H9 (cell line): ENCODE data around the gene GNAS. TPM values are rescaled to one million over a fixed set of nuclear protein-coding genes. Genes with fewer than 3 reads are reported as not detected.

Experiments used
- DNase-seq: peaks from one replicate; pipeline ENCODE4 v3.0.0-alpha.2; 2017
- H2AFZ ChIP-seq: one replicate; pipeline ENCODE4 v1.6.1; 2013; ENCODE audit warnings: mild to moderate bottlenecking, low read length, control low read depth, moderate library complexity
- H2AK5ac ChIP-seq: 2 replicates; pipeline ENCODE4 v1.6.1; 2013; ENCODE audit warnings: low read length, control low read depth, mixed read lengths; ENCODE audit not compliant: insufficient read length
- H2BK120ac ChIP-seq: one replicate; pipeline ENCODE4 v1.6.1; 2013; ENCODE audit warnings: low read depth, mild to moderate bottlenecking, low read length, control low read depth, inconsistent platforms; ENCODE audit not compliant: poor library complexity, severe bottlenecking
- H2BK12ac ChIP-seq: 2 replicates; pipeline ENCODE4 v1.6.1; 2013; ENCODE audit warnings: low read length, control low read depth, mixed read lengths, low read depth; ENCODE audit not compliant: insufficient read length
- H2BK15ac ChIP-seq: 2 replicates; pipeline ENCODE4 v1.6.1; 2013; ENCODE audit warnings: low read depth, low read length, control low read depth
- H2BK20ac ChIP-seq: one replicate; pipeline ENCODE4 v1.6.1; 2013; ENCODE audit warnings: low read depth, mild to moderate bottlenecking, low read length, control low read depth, inconsistent platforms; ENCODE audit not compliant: poor library complexity, severe bottlenecking
- H2BK5ac ChIP-seq: 2 replicates; pipeline ENCODE4 v1.6.1; 2013; ENCODE audit warnings: low read length, control low read depth, mixed read lengths; ENCODE audit not compliant: insufficient read length
- H3K14ac ChIP-seq: 2 replicates; pipeline ENCODE4 v1.6.1; 2013; ENCODE audit warnings: low read length, control low read depth; ENCODE audit not compliant: insufficient read depth
- H3K18ac ChIP-seq: 2 replicates; pipeline ENCODE4 v1.6.1; 2013; ENCODE audit warnings: low read depth, mild to moderate bottlenecking, mixed read lengths, low read length, control low read depth; ENCODE audit not compliant: insufficient read length
- H3K23ac ChIP-seq: 2 replicates; pipeline ENCODE4 v1.6.1; 2013; ENCODE audit warnings: low read length, control low read depth, mixed read lengths, low read depth; ENCODE audit not compliant: insufficient read length
- H3K23me2 ChIP-seq: 2 replicates; pipeline ENCODE4 v1.6.1; 2013; ENCODE audit warnings: low read depth, mild to moderate bottlenecking, mixed read lengths, low read length, control low read depth; ENCODE audit not compliant: insufficient read length, poor library complexity, severe bottlenecking
- H3K27ac ChIP-seq: 2 replicates; pipeline ENCODE4 v1.5.1; 2013; ENCODE audit warnings: low read length, control low read depth, mixed read lengths, low read depth; ENCODE audit not compliant: insufficient read length
- H3K27me3 ChIP-seq: 2 replicates; pipeline ENCODE4 v1.6.1; 2013; ENCODE audit warnings: low read length, control low read depth, inconsistent platforms; ENCODE audit not compliant: insufficient read depth
- H3K4ac ChIP-seq: 2 replicates; pipeline ENCODE4 v1.6.1; 2013; ENCODE audit warnings: low read depth, mild to moderate bottlenecking, control low read depth, inconsistent platforms, low read length, moderate library complexity
- H3K4me1 ChIP-seq: 2 replicates; pipeline ENCODE4 v1.6.1; 2013; ENCODE audit warnings: low read length, control low read depth, inconsistent platforms; ENCODE audit not compliant: insufficient read depth
- H3K4me2 ChIP-seq: 2 replicates; pipeline ENCODE4 v1.6.1; 2013; ENCODE audit warnings: low read length, control low read depth, mixed read lengths; ENCODE audit not compliant: insufficient read length, insufficient read depth
- H3K56ac ChIP-seq: 2 replicates; pipeline ENCODE4 v1.6.1; 2013; ENCODE audit warnings: low read depth, mild to moderate bottlenecking, mixed read lengths, low read length, control low read depth; ENCODE audit not compliant: insufficient read length
- H3K79me1 ChIP-seq: 2 replicates; pipeline ENCODE4 v1.6.1; 2013; ENCODE audit warnings: low read depth, mild to moderate bottlenecking, moderate library complexity, low read length, control low read depth, inconsistent platforms; ENCODE audit not compliant: insufficient read depth, poor library complexity, severe bottlenecking
- H3K79me2 ChIP-seq: 2 replicates; pipeline ENCODE4 v1.6.1; 2013; ENCODE audit warnings: low read length, control low read depth, inconsistent platforms; ENCODE audit not compliant: insufficient read depth
- H3K9ac ChIP-seq: 2 replicates; pipeline ENCODE4 v1.6.1; 2013; ENCODE audit warnings: low read length, control low read depth, mixed read lengths; ENCODE audit not compliant: insufficient read length; ENCODE audit errors: extremely low read depth
- H3K9me3 ChIP-seq: one replicate; pipeline ENCODE4 v1.6.1; 2013; ENCODE audit warnings: low read depth, low read length, inconsistent platforms; ENCODE audit not compliant: control insufficient read depth
- H3T11ph ChIP-seq: one replicate; pipeline ENCODE4 v1.6.1; 2013; ENCODE audit warnings: mild to moderate bottlenecking, low read length, control low read depth, inconsistent platforms
- H4K20me1 ChIP-seq: one replicate; pipeline ENCODE4 v1.6.1; 2013; ENCODE audit not compliant: control insufficient read depth, insufficient read length, insufficient read depth
- H4K5ac ChIP-seq: 2 replicates; pipeline ENCODE4 v1.6.1; 2013; ENCODE audit warnings: low read depth, mild to moderate bottlenecking, mixed read lengths, low read length, control low read depth; ENCODE audit not compliant: insufficient read length
- H4K8ac ChIP-seq: replicated peaks from 2 replicates; pipeline ENCODE4 v1.6.1; 2013; ENCODE audit warnings: low read length, control low read depth, mixed read lengths, low read depth; ENCODE audit not compliant: insufficient read length
- H4K91ac ChIP-seq: 2 replicates; pipeline ENCODE4 v1.6.1; 2013; ENCODE audit warnings: low read depth, mild to moderate bottlenecking, moderate library complexity, mixed read lengths, low read length, control low read depth; ENCODE audit not compliant: insufficient read length
- H3K27ac Mint-ChIP-seq, 3 experiments: 2 replicates in 2 of 3; 3 replicates in 1 of 3; pipeline ENCODE4 v1.8.0; 2020 to 2021; ENCODE audit warnings: mixed read lengths in 3 of 3, mild to moderate bottlenecking in 1 of 3, moderate library complexity in 1 of 3
- H3K27me3 Mint-ChIP-seq: 2 replicates; pipeline ENCODE4 v1.8.0; 2021; ENCODE audit warnings: low read depth, mild to moderate bottlenecking, moderate library complexity, mixed read lengths
- H3K36me3 Mint-ChIP-seq, 3 experiments: 2 replicates in 2 of 3; 3 replicates in 1 of 3; pipeline ENCODE4 v1.8.0; 2020 to 2021; ENCODE audit warnings: low read depth in 3 of 3, mixed read lengths in 3 of 3; ENCODE audit not compliant: insufficient read depth in 1 of 3
- H3K4me1 Mint-ChIP-seq, 2 experiments: 2 replicates each; pipeline ENCODE4 v1.8.0; 2020; ENCODE audit warnings: mixed read lengths in 2 of 2
- H3K4me3 Mint-ChIP-seq, 2 experiments: 2 replicates in 1 of 2; 3 replicates in 1 of 2; pipeline ENCODE4 v1.8.0; 2020 to 2021; ENCODE audit warnings: mild to moderate bottlenecking in 2 of 2, mixed read lengths in 2 of 2, moderate library complexity in 1 of 2
- H3K9me3 Mint-ChIP-seq, 2 experiments: 2 replicates in 1 of 2; 3 replicates in 1 of 2; pipeline ENCODE4 v1.8.0; 2020; ENCODE audit warnings: mild to moderate bottlenecking in 2 of 2, mixed read lengths in 2 of 2, moderate library complexity in 1 of 2
- WGBS: extraction: QIAGEN DNeasy Blood & Tissue Kit; methylation state at CpG from one replicate; pipeline ENCODE4 v1.1.7; 2013; ENCODE audit warnings: missing lambda C conversion rate, low lambda C conversion rate, mixed read lengths; ENCODE audit not compliant: insufficient read length; ENCODE audit errors: extremely low coverage; 5-methylcytosine and 5-hydroxymethylcytosine counted together
- total RNA-seq: library from RNA; stranded (reverse); gene quantifications from 2 replicates; pipeline ENCODE4 v1.2.1, GENCODE V29; 2021
- TF ChIP-seq, protein P1 (sequence below): fragments of 200-600 bp; sonication (generic); conservative IDR thresholded peaks from 3 replicates; pipeline ENCODE4 v1.8.0; 2021; ENCODE audit warnings: antibody characterized with exemption, mild to moderate bottlenecking

The GNAS gene
- total RNA-seq, 1 experiment from 2014 or later = 920 TPM

DNA sequence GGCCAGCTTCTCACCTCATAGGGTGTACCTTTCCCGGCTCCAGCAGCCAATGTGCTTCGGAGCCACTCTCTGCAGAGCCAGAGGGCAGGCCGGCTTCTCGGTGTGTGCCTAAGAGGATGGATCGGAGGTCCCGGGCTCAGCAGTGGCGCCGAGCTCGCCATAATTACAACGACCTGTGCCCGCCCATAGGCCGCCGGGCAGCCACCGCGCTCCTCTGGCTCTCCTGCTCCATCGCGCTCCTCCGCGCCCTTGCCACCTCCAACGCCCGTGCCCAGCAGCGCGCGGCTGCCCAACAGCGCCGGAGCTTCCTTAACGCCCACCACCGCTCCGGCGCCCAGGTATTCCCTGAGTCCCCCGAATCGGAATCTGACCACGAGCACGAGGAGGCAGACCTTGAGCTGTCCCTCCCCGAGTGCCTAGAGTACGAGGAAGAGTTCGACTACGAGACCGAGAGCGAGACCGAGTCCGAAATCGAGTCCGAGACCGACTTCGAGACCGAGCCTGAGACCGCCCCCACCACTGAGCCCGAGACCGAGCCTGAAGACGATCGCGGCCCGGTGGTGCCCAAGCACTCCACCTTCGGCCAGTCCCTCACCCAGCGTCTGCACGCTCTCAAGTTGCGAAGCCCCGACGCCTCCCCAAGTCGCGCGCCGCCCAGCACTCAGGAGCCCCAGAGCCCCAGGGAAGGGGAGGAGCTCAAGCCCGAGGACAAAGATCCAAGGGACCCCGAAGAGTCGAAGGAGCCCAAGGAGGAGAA is 12.3 kb upstream of the GNAS start:
- Mint-ChIP-seq H3K4me3 (peak overlapping the region; percentile 72 to 90), H3K9me3 (no peaks in the 10 kb centered on the region; a peak in 2 of 5 replicates), H3K4me1 (peaks cover 45 to 59% of the 10 kb centered on the region in 2 experiments), H3K36me3 (peaks cover 31 to 56% (median 46%) of the 10 kb centered on the region in 3 experiments), H3K27me3 (peaks cover 41% of the 10 kb centered on the region), H3K27ac (peak overlapping the region; percentile 48 to 90 (median 68); a peak in 4 of 7 replicates)
- no peaks in the 10 kb centered on the region for H3K9me3 ChIP-seq
- TF ChIP-seq, protein P1, sequence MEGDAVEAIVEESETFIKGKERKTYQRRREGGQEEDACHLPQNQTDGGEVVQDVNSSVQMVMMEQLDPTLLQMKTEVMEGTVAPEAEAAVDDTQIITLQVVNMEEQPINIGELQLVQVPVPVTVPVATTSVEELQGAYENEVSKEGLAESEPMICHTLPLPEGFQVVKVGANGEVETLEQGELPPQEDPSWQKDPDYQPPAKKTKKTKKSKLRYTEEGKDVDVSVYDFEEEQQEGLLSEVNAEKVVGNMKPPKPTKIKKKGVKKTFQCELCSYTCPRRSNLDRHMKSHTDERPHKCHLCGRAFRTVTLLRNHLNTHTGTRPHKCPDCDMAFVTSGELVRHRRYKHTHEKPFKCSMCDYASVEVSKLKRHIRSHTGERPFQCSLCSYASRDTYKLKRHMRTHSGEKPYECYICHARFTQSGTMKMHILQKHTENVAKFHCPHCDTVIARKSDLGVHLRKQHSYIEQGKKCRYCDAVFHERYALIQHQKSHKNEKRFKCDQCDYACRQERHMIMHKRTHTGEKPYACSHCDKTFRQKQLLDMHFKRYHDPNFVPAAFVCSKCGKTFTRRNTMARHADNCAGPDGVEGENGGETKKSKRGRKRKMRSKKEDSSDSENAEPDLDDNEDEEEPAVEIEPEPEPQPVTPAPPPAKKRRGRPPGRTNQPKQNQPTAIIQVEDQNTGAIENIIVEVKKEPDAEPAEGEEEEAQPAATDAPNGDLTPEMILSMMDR = no peak
- peaks cover 7% of the 10 kb centered on the region for H3K23me2 ChIP-seq
- no peak overlapping the region for H3K56ac ChIP-seq
- H3K27ac ChIP-seq = no peak overlapping the region
- H4K91ac ChIP-seq = no peak overlapping the region
- H2BK5ac ChIP-seq = no peak overlapping the region
- no peak overlapping the region for H2BK12ac ChIP-seq
- no peak overlapping the region for H4K8ac ChIP-seq
- WGBS = no CpG with 5 or more reads among the region's 67 CpGs
- no peak overlapping the region for H2AK5ac ChIP-seq
- no peak overlapping the region for H3K18ac ChIP-seq
- no peak overlapping the region for H3K23ac ChIP-seq
- no peaks in the 10 kb centered on the region for H4K20me1 ChIP-seq
- H2BK120ac ChIP-seq = no peak overlapping the region
- H3K27me3 ChIP-seq = peaks cover 17% of the 10 kb centered on the region; the same call in 1 of the 2 replicates
- peaks cover 46% of the 10 kb centered on the region; the same call in 1 of the 2 replicates for H3K79me2 ChIP-seq
- H3K4me1 ChIP-seq = peaks cover 7% of the 10 kb centered on the region
- H3K4me2 ChIP-seq = peak overlapping the region; percentile 77
- H3K14ac ChIP-seq = peak overlapping the region; percentile 18; the same call in 1 of the 2 replicates
- peak overlapping the region; percentile 55; the same call in 1 of the 2 replicates for H3K4ac ChIP-seq
- no peak overlapping the region for H3K9ac ChIP-seq
- no peak for DNase-seq
- H2AFZ ChIP-seq = no peak overlapping the region
- no peak overlapping the region for H3T11ph ChIP-seq
- no peak overlapping the region for H2BK20ac ChIP-seq
- H3K79me1 ChIP-seq = peaks cover 8% of the 10 kb centered on the region
- no peak overlapping the region for H4K5ac ChIP-seq
- no peak overlapping the region for H2BK15ac ChIP-seq
